Astrocyte of the cerebellum (primary cell): ENCODE results near the gene TSHZ3.

Source experiments
- DNase-seq: peaks from one replicate; pipeline ENCODE4 v3.0.0-alpha.2; 2011; ENCODE audit warnings: low read depth
- H3K4me3 ChIP-seq: 2 replicates; pipeline ENCODE4 v1.5.1; 2011; ENCODE audit warnings: mild to moderate bottlenecking, low read depth, low read length, moderate library complexity
- in situ Hi-C: cut with HindIII; loops from 2 replicates; pipeline ENCODE4 v1.10.0; 2017; ENCODE audit warnings: low sequenced_read_pairs
- TF ChIP-seq, protein P1 (sequence below): IDR thresholded peaks from 2 replicates; pipeline ENCODE4 v1.5.1; 2012; ENCODE audit warnings: low read length, low read depth, moderate library complexity, mild to moderate bottlenecking; ENCODE audit errors: missing control alignments

TSHZ3 gene

DNA sequence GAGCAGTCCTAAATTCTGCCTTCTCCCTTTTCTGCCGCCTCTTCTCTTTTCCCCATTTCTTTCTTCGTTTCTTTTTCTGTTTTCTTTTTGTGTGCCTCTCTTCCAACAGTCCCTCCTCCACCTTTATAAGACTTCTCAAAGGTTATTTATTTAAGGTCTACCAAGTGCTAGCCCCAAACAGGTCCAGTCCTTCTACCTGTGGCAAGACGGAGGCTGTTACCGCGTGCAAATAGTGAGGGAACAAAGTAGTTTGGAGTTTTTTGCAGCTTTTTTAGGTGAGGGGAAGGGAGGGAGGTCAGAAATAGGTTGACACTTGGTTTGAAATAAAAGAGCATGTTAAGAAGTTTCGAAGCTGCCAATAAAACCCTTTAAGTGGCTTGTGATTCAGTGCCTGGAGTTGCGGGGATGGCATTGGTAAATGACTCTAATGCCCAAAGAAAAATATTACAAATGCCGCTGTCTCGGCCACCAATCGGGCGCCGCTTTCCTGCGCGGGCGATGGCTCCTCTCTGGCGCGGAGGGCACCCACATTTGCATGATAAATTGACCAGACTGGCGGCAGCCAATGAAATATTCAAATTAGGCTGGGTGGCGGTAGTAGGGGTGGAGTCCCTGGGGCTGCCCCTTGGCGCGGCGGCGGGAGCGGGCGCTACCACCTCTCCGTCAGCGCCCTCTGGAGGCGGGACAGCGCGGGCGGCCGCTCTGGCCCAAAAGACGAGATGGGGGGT is 7.5 kb upstream of the TSHZ3 start:
- no peak for DNase-seq
- no peak overlapping the region for H3K4me3 ChIP-seq
- in situ Hi-C loops = no loop called here
- TF ChIP-seq, protein P1, sequence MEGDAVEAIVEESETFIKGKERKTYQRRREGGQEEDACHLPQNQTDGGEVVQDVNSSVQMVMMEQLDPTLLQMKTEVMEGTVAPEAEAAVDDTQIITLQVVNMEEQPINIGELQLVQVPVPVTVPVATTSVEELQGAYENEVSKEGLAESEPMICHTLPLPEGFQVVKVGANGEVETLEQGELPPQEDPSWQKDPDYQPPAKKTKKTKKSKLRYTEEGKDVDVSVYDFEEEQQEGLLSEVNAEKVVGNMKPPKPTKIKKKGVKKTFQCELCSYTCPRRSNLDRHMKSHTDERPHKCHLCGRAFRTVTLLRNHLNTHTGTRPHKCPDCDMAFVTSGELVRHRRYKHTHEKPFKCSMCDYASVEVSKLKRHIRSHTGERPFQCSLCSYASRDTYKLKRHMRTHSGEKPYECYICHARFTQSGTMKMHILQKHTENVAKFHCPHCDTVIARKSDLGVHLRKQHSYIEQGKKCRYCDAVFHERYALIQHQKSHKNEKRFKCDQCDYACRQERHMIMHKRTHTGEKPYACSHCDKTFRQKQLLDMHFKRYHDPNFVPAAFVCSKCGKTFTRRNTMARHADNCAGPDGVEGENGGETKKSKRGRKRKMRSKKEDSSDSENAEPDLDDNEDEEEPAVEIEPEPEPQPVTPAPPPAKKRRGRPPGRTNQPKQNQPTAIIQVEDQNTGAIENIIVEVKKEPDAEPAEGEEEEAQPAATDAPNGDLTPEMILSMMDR = peak; percentile 44

GRCh38 chr19:31355665-31356289 is 6.5 kb upstream of the TSHZ3 start:
- DNase-seq = no peak
- in situ Hi-C loops = no loop called here
- no peak overlapping the region for H3K4me3 ChIP-seq
- TF ChIP-seq, protein P1 = no peak

DNA sequence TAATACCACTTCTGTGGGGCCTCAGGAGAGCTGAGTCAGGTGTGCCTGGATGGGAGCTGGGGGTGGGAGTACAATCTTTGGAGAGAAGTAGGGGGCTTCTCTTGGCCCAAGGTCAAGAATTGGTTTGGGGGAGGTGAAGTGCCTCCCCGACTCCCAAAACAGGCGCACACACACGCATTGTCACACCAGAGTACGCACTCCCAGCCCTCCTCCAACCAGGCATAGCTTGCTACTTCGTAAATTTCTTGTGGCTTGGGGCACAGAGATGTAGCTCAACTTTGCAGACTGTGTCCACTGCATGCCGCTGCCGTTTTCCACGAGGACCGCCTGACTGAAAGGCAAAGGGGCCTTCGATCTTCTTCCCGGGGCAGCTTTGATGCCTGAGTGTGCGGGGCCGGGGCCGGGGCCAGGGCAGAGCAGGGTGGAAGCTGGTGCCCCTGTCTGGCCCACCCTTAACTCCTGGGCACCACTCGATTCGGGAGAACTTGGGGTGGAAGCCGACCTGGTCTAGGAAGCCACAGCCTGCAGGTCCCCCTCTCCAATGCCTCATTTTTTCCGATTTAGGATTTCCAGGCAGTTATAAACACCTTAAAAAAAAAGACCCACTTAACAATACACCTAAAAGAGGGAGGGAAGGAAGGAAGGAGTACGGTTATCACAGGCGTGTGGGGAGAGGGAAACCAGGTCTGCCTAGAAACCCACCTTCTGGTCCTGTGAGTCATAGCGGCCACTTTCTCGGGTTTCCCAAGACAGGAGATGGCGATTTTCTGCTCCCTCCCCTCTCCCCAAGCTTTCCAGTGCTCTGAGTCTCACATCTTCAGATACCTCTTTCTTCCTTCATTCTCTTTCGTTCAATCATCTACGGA is 5.8 kb upstream of the TSHZ3 start:
- no peak overlapping the region for H3K4me3 ChIP-seq
- TF ChIP-seq, protein P1 = no peak
- DNase-seq = no peak
- in situ Hi-C loops = no loop called here

DNA sequence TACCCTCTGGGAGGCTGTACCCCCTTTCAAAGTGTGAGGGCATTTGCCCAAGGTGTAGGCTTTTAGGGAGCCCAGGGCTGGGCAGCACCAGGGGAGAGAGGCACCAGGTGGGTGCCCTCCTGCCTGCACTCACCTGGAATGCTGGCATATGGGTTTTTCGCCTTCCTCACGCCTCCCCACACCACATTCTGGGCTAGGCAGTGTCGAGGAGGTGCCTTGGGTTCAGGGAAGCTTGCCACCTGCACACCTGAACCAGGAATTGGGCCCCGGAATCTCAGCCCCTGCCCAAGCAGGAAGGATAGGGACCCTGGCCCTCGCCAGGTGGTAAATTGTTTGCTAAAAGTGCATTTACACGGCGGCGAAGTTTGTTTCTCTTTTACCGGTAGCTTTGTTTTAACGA is 5.1 kb upstream of the TSHZ3 start:
- no peak overlapping the region for H3K4me3 ChIP-seq
- in situ Hi-C loops = no loop called here
- no peak for DNase-seq
- TF ChIP-seq, protein P1 = no peak

DNA sequence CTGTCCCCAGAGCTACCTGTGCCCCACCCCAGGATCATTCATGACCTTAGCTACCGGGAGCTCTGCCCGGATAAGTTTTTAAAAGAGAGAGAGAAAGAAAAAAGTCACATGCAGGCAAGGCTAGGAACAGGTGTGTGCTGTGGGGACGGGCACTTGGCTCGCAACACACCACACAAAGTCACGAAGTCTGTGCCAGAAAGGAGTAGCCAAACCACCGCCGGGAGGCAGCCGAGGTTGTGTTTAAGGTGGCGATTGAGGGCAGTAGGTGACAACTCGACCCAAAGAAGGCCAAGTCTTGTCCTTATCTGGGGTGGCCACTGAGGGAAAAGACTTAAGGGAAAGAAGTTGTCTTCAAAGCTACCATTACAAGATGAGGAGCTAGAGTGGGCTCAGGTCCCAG is 4.6 kb upstream of the TSHZ3 start:
- TF ChIP-seq, protein P1 = no peak
- in situ Hi-C loops = no loop called here
- no peak overlapping the region for H3K4me3 ChIP-seq
- no peak for DNase-seq

- TF ChIP-seq, protein P1 = no peak
- peak overlapping the region; percentile 77 for H3K4me3 ChIP-seq
- in situ Hi-C loops = no loop called here
- DNase-seq = no peak
Measured at GRCh38 chr19:31352782-31353651, 3.8 kb upstream of the TSHZ3 start.
